ENCODE measurements around the gene RMRP.
A peak's percentile ranks its signal among the peaks of the same experiment; 100 is the strongest.

The RMRP gene

DNA sequence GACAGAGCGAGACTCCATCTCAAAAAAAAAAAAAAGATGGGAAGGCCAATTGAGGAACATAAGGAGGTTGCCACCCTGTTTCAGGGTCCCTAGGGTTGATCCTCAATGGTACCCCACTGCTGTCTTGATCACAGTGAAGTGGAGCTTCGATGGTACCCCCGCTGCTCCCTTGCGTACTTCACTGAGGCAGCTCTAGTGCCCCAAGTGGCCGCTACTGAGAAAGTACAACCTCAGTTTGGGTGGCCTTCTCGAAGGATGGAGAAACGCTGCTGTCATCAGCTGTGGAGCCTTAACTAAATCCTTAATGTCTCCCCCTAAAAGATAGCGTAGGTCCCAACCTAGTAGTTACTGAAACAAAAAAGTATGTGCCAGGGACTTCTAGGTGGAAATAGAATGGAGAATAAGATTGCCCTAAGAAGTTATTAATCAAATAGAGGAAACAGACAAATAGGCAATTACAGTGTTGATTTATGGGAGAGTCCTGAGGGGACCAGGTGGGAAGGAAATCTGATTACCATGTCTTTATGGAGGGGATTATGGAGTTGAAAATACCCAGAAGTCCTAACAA is 46.5 kb downstream of the RMRP start:
- peak in 1 of 2 donors; percentile 22 for DNase-seq (ENCODE audit: low read depth in 2 of 2)

- no peak for DNase-seq (ENCODE audit: low read depth in 2 of 2)
These were observed 48.0 kb downstream of the RMRP start for GRCh38 chr9:35609820-35610163.

DNA sequence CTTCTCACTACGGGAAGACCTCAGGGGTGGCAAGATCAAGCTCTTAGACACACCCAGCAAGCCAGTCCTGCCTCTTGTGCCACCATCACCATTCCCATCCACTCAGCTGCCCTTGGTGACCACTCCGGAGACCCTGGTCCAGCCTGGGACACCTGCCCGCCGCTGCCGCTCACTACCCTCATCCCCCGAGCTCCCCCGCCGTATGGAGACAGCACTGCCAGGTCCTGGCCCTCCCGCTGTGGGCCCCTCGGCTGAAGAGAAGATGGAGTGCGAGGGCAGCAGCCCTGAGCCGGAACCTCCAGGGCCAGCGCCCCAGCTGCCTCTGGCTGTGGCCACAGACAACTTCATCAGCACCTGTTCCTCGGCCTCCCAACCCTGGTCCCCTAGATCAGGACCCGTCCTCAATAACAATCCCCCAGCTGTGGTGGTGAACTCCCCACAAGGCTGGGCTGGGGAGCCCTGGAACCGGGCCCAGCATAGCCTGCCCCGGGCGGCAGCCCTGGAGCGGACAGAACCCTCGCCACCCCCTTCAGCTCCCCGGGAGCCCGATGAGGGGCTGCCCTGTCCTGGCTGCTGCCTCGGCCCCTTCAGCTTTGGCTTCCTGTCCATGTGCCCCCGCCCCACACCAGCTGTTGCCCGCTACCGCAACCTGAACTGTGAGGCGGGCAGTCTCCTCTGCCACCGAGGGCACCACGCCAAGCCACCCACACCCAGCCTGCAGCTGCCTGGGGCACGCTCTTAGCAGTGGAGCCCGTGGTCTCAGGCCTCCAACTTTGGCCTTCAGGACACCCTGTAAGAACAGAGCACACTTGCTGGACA is 48.6 kb downstream of the RMRP start:
- DNase-seq (ENCODE audit: low read depth in 2 of 2), result no peak

DNA sequence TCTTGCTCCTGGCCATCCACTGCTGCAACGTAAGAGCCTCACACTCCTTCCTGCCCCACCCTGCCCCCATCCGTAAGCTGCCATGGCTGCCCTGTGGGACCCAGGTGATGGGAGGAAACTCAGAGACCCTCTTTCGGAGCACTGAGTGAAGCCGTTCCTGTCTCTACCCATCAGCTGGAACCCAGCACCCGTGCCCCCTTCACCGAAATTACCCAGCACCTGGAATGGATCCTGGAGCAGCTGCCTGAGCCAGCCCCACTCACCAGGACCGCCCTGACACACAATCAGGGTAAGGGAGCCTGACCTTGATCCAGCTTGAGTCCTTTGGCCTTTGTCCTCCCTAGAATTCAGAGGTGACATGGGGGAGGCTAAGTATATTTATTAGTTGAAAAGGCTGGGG is 49.6 kb downstream of the RMRP start:
- DNase-seq (ENCODE audit: low read depth in 2 of 2), result no peak

All from stimulated activated CD8-positive, alpha-beta memory T cell treated with anti-CD3 and anti-CD28 coated beads, Interleukin-7, amount 100 ng/mL, for 1 hour (primary cell).